Measurements from ENCODE around the gene GGT6.
A peak's percentile ranks its signal among the peaks of the same experiment; 100 is the strongest.
"Not testable (repeated sequence)": the region's sequence is repeated elsewhere in the genome, so short reads cannot be mapped to it uniquely, and the experiment has no call there.

GGT6 gene

GRCh38 chr17:4591529-4591928, 31.2 kb upstream of the GGT6 start:
- peak; percentile 80 for DNase-seq

- DNase-seq: no peak
Observed at GRCh38 chr17:4590981-4591453, 30.6 kb upstream of the GGT6 start.

GRCh38 chr17:4590042-4590441, 29.7 kb upstream of the GGT6 start:
- not testable (repeated sequence) for DNase-seq

- DNase-seq: no peak
Observed at GRCh38 chr17:4588898-4589625, 28.7 kb upstream of the GGT6 start.

- DNase-seq: no peak
Observed at GRCh38 chr17:4588391-4588790, 28.0 kb upstream of the GGT6 start.

- no peak for DNase-seq
Observed at GRCh38 chr17:4587803-4588202, 27.4 kb upstream of the GGT6 start.

- no peak for DNase-seq
Observed at GRCh38 chr17:4587195-4587594, 26.8 kb upstream of the GGT6 start.

GRCh38 chr17:4586043-4586442, 25.7 kb upstream of the GGT6 start:
- DNase-seq: no peak

- DNase-seq: no peak
Observed at GRCh38 chr17:4585638-4585994, 25.2 kb upstream of the GGT6 start.

- DNase-seq: no peak
Observed at GRCh38 chr17:4584917-4585637, 24.7 kb upstream of the GGT6 start.

GRCh38 chr17:4584101-4584916, 23.9 kb upstream of the GGT6 start, which contains the start of gene SMTNL2:
Gene SMTNL2, plus strand, starts transcription at chr17:4584529. Its CDS starts 77 bp downstream, at chr17:4584606.
- DNase-seq: no peak

- DNase-seq: no peak
Observed at GRCh38 chr17:4583782-4584100, 23.4 kb upstream of the GGT6 start.

- DNase-seq: no peak
Observed at GRCh38 chr17:4583206-4583605, 22.8 kb upstream of the GGT6 start.

- DNase-seq: no peak
Observed at GRCh38 chr17:4582691-4583090, 22.3 kb upstream of the GGT6 start.

- DNase-seq: no peak
Observed at GRCh38 chr17:4582101-4582501, 21.7 kb upstream of the GGT6 start.

- no peak for DNase-seq
Observed at GRCh38 chr17:4580291-4580690, 19.9 kb upstream of the GGT6 start.

- DNase-seq: no peak
Observed at GRCh38 chr17:4579678-4580077, 19.3 kb upstream of the GGT6 start.

GRCh38 chr17:4578349-4578748, 18.0 kb upstream of the GGT6 start:
- not testable (repeated sequence) for DNase-seq

- no peak for DNase-seq
Observed at GRCh38 chr17:4577386-4577993, 17.1 kb upstream of the GGT6 start.

- no peak for DNase-seq
Observed at GRCh38 chr17:4576729-4577322, 16.4 kb upstream of the GGT6 start.

GRCh38 chr17:4576161-4576558, 15.8 kb upstream of the GGT6 start:
- DNase-seq: no peak

- DNase-seq: no peak
Observed at GRCh38 chr17:4574448-4575045, 14.2 kb upstream of the GGT6 start.

All from suppressor macrophage treated with lipopolysaccharide for 4 hours (primary cell).